ENCODE results near the gene TRIM52.
A peak's percentile ranks its signal among the peaks of the same experiment; 100 is the strongest.
"Not testable (repeated sequence)": the region's sequence is repeated elsewhere in the genome, so short reads cannot be mapped to it uniquely, and the experiment has no call there.

- peak in 3 of 11 experiments; percentile 33 to 38 (median 36) for TF ChIP-seq CTCF (IDR thresholded peaks at IDR 0.05 in 8 of 11, conservative IDR thresholded peaks at IDR 0.05 in 3 of 11)
- TF ChIP-seq POLR2AphosphoS5, POLR2A (IDR thresholded peaks at IDR 0.05): not testable (repeated sequence)
Observed at GRCh38 chr5:181273433-181273744, 12.4 kb upstream of the TRIM52 start.
